COLO829 (cell line): ENCODE measurements around the gene SEC24B.

ENCODE experiments used
- DNase-seq: peaks from one replicate; pipeline ENCODE4 v3.0.0; 2012; ENCODE audit warnings: low spot score

Gene SEC24B

DNA sequence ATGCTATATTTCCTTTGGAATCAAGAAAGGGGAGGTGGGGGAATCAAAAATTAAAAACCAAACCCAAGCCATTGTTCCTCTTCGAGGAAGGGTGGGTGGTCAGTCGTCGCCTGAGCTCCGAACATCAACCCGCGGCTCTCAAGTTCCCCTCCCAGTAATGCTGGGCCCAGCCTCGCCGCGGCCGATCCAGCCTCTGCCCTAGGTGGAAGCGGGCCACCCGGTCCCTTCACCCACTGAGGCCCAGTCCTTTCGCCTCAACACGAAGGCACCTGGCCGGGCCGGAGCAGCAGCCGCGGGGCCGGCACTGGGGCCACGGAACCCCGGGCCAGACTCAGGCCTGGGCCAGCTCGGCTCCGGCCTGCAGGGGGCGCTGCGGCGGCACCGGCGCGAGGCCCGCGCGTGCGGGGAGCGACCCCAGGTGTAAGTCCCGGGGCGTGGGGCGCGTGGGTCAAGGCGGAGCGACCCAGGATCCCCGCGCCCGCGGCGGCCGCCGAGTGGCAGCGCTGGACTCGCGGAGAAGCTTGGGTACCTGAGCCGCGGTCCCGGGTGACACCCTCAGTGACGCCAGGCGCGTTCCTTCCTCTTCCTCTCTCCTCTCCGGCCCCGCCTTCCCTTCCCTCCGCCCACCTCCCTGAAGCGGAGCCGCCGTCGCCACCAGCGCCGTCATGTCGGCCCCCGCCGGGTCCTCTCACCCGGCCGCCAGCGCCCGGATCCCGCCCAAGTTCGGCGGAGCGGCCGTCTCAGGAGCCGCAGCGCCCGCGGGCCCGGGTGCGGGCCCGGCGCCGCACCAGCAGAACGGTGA, at the start of gene SEC24B:
Gene SEC24B (plus strand): TSS at position 611 of the 802 bp plus-strand sequence. CDS start 55 bp downstream, at position 666.
- DNase-seq, result no peak

GRCh38 chr4:109383823-109384222, 49.8 kb upstream of the SEC24B start:
- no peak for DNase-seq

GRCh38 chr4:109385260-109385659, 48.4 kb upstream of the SEC24B start:
- DNase-seq, result no peak

GRCh38 chr4:109389369-109390114, 44.1 kb upstream of the SEC24B start:
- no peak for DNase-seq

DNA sequence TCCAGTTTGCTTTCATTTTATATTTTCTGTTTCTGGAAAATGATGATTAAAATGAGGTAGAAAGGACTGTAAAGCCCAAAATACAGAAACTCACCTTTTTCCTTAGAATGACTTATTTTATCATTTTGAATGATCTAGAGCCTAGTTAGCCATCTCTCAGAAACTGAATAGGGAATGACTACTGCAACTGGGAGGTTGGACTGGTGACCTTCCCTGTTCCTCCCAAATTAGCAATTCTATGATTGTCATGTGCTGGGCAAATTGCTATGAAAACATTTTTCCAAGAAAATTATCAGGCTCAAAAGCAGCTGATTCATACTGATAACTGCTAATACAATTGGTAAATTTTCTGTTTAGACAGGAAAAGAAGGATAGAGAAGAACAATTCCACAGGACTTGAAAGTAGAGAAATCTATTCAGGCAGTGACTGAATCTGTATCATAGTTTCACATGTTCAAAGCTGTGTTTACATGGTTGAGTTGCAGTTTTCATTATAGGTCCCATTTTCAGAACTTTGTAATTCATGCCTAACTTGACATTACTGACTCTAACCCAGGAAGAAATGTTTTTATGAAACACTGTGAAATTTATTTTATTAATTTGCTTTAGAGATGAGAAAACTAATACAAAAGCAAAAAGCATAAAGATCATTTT, 43.4 kb upstream of the SEC24B start:
- no peak for DNase-seq

DNA sequence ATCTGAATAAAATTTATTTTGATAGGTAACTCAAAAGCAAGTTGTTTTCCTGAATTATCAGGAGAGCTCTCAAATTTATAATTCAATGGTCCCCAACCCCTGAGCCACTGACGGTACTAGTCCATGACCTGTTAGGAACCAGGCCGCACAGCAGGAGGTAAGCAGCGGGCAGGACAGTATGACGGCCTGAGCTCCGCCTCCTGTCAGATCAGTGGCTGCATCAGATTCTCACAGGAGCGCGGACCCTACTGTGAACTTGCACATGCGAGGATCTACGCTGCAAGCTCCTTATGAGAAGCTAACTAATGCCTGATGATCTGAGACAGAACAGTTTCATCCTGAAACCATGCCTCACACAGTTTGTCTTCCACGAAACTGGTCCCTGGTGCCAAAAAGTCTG, 37.9 kb upstream of the SEC24B start:
- no peak for DNase-seq

- DNase-seq, result no peak
Observed at GRCh38 chr4:109398928-109399327, 34.7 kb upstream of the SEC24B start.

DNA sequence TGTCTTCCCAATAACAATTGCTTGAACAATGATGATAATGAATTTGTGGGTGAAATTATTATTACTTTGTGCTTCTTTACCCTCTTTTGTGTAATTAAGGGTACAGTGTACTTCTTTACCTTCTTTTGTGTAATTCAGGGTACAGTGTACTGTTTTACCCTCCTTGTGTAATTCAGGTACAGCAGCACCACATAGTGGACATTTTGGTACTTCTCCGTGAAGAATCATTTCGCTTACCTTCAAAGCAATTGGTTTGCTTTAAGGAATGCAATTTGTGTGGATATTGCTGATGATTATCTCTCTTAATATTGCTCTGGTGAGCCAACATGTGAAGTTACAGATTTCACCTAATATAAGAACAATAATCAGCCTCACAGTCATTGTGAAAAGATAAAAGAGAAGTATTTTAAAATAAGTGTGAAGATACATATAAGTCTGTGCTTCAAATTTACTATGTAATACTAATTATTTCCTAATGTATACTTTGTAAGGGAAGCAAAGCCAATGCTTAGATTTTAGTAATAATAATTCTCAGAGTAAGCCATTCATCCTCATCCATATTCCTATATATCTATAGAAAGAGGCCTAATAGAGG, 27.2 kb upstream of the SEC24B start:
- DNase-seq, result peak; percentile 69

DNA sequence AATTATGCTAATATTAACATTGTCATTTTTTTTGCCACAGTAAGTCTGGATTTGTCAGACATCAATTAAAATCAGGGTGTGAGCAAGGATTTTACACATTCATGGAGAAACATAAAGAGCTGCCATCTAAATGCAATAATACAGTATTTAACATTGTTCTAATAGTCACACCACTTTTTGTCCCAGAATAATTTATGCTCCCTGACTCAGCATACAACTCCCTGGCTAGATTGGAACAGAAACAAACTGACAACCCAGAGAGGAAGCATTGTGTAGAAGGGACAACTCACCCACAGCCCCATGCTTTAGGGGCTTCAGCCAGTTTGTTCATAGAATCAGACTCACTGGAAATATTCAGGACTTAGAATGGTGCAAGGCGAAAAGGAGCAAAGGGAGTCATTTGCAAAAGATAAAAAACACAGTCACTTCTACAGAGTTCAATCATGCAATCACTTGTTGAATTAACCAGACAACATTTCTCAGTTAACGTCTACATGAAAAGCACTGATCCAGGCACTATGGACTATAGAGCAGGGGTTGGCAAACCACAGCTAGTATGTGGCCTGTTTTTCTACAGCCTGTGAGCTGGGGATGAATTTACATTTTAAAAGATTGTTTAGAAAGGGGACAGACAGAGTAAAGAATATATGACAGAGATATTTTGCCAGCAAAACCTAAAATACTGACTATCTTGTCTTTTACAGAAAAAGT, 26.4 kb upstream of the SEC24B start:
- no peak for DNase-seq

- no peak for DNase-seq
Observed at GRCh38 chr4:109408711-109409110, 24.9 kb upstream of the SEC24B start.

- no peak for DNase-seq
Observed at GRCh38 chr4:109410226-109410625, 23.4 kb upstream of the SEC24B start.

DNA sequence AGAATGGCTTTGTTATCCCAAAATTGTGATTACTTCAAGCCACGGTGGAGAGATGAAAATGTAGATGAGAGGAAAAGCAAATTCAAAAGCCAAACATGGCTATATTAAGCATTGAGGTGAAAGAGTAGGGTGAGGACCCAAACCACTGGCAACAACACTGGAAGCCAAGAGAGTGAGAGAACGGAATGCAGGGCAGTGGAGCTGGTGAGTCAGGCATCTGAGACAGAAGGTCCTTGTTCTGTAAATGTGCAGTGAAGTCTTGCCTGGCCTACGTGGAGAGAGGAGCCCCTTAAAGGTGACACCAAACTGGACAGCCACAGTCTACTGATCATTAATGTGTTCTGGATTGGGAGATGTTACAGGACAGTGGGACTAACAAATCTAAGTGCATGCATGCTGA, 22.8 kb upstream of the SEC24B start:
- DNase-seq, result peak; percentile 85

GRCh38 chr4:109411964-109412363, 21.7 kb upstream of the SEC24B start:
- no peak for DNase-seq

DNA sequence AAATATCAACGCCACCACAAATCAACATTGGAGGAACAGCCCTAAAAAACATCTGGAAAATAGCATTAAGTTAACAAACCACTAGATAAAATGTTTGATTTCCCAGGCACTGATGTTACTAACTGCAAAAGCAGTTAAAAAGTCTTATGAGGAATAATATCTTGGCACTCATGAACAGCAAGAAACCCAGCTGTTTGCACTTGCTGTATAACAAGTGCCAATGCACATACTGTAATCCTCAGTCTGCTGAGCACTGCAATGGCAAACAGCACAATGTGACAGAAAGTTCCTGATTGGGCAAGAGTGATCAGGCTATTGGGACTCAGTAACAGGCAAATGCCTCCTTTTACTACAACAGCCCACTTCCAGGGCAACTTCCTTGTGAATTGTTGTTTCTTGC, 20.8 kb upstream of the SEC24B start:
- DNase-seq, result no peak

DNA sequence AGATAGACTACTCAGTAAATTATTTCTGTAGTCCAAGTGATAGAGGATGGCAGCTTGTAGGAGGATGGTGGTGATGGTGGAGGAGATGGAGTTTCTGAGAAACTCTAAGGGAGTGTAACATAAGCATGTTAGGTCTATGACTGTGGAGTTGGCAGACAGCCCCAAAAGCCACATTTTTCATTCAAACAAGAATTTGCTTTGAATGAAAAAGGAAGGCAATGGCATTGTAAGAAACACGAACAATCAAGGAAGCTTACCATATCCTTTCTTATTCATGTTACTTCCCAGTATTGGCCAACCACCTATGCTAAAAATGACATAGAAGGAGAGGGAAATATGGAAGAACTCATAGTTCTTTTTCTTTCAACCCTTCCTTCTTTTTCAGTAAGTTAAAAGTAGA, 18.7 kb upstream of the SEC24B start:
- DNase-seq, result no peak

GRCh38 chr4:109418588-109418987, 15.0 kb upstream of the SEC24B start:
- no peak for DNase-seq

- no peak for DNase-seq
Observed at GRCh38 chr4:109419679-109420078, 13.9 kb upstream of the SEC24B start.

GRCh38 chr4:109424093-109424841, 9.3 kb upstream of the SEC24B start:
- no peak for DNase-seq

GRCh38 chr4:109425405-109425804, 8.2 kb upstream of the SEC24B start:
- DNase-seq, result no peak

- DNase-seq, result no peak
Observed at GRCh38 chr4:109429545-109429944, 4.1 kb upstream of the SEC24B start.

GRCh38 chr4:109432203-109432602, 1.4 kb upstream of the SEC24B start:
- DNase-seq, result no peak
